Renal cortical epithelial cell (primary cell): ENCODE data around the gene DPCD. TPM values are rescaled to one million over a fixed set of nuclear protein-coding genes. Genes with fewer than 3 reads are reported as not detected.
"Not testable (repeated sequence)": the region's sequence is repeated elsewhere in the genome, so short reads cannot be mapped to it uniquely, and the experiment has no call there.

Experiments used
- DNase-seq: peaks from one replicate; pipeline ENCODE4 v3.0.0-alpha.2; 2011; ENCODE audit warnings: low read depth
- total RNA-seq: library from RNA; depleted of rRNA; stranded (reverse); fragments of >200 nt; gene quantifications from 2 replicates; pipeline ENCODE4 v1.2.3, GENCODE V29; 2014

DPCD gene
- total RNA-seq, 1 donor from 2014 or later: 79.8 TPM

- no peak for DNase-seq
Measured at GRCh38 chr10:101618871-101619270, 30.8 kb downstream of the DPCD start.

- DNase-seq: no peak
Measured at GRCh38 chr10:101619983-101620382, 31.9 kb downstream of the DPCD start.

- DNase-seq: no peak
Measured at GRCh38 chr10:101623528-101623927, 35.4 kb downstream of the DPCD start.

- DNase-seq: no peak
Measured at GRCh38 chr10:101624526-101625102, 36.5 kb downstream of the DPCD start.

GRCh38 chr10:101625821-101626412, 37.8 kb downstream of the DPCD start:
- DNase-seq: no peak

- DNase-seq: no peak
Measured at GRCh38 chr10:101629837-101630632, 41.9 kb downstream of the DPCD start.

- no peak for DNase-seq
Measured at GRCh38 chr10:101630633-101630920, 42.5 kb downstream of the DPCD start.

GRCh38 chr10:101631821-101632475, 43.8 kb downstream of the DPCD start:
- no peak for DNase-seq

GRCh38 chr10:101633510-101633909, 45.4 kb downstream of the DPCD start:
- not testable (repeated sequence) for DNase-seq

GRCh38 chr10:101639141-101639900, 51.2 kb downstream of the DPCD start:
- no peak for DNase-seq

GRCh38 chr10:101643546-101643945, 55.4 kb downstream of the DPCD start:
- no peak for DNase-seq

GRCh38 chr10:101644002-101644401, 55.9 kb downstream of the DPCD start:
- DNase-seq: no peak

GRCh38 chr10:101645659-101646058, 57.5 kb downstream of the DPCD start:
- no peak for DNase-seq

GRCh38 chr10:101646364-101646763, 58.2 kb downstream of the DPCD start:
- DNase-seq: no peak

GRCh38 chr10:101647255-101647654, 59.1 kb downstream of the DPCD start:
- no peak for DNase-seq

- DNase-seq: no peak
Measured at GRCh38 chr10:101649525-101650085, 61.5 kb downstream of the DPCD start.

GRCh38 chr10:101650863-101651262, 62.7 kb downstream of the DPCD start:
- no peak for DNase-seq

GRCh38 chr10:101651336-101651735, 63.2 kb downstream of the DPCD start:
- no peak for DNase-seq

GRCh38 chr10:101653536-101653935, 65.4 kb downstream of the DPCD start:
- DNase-seq: no peak

- DNase-seq: no peak
Measured at GRCh38 chr10:101655570-101655969, 67.4 kb downstream of the DPCD start.

- DNase-seq: no peak
Measured at GRCh38 chr10:101656890-101657289, 68.8 kb downstream of the DPCD start.

- no peak for DNase-seq
Measured at GRCh38 chr10:101658975-101659374, 70.9 kb downstream of the DPCD start.
